OCI-LY7 (cell line): ENCODE measurements around the gene SPACA7. TPM values are rescaled to one million over a fixed set of nuclear protein-coding genes. Genes with fewer than 3 reads are reported as not detected.

ENCODE experiments used
- BruUV-seq: library from RNA; stranded (reverse); fragments of 400-500 nt; replicated peaks from 2 replicates; lab custom pipeline; 2021; lab: Mats Ljungman, UMichigan
- CTCF ChIA-PET: fragments of 300-600 bp; sonication (Branson Sonifier 250); formaldehyde crosslinking; loops from one replicate; lab custom pipeline; 2022; ENCODE audit warnings: antibody characterized with exemption; ENCODE audit not compliant: unreplicated experiment; lab: Charles Lee
- POLR2A ChIA-PET: fragments of 300-600 bp; sonication (Branson Sonifier 250); formaldehyde crosslinking; loops from one replicate; lab custom pipeline; 2022; ENCODE audit warnings: antibody characterized with exemption; lab: Charles Lee
- DNase-seq: peaks from one replicate; pipeline ENCODE4 v3.0.0-alpha.2; 2015; ENCODE audit warnings: low spot score
- H2AFZ ChIP-seq: fragments of 200-600 bp; sonication (generic), shearing (Covaris generic); 2 replicates; pipeline ENCODE4 v1.6.1; 2014; ENCODE audit warnings: mild to moderate bottlenecking, antibody characterized with exemption, low read length, moderate library complexity
- H3K27ac ChIP-seq: fragments of 200-600 bp; sonication (generic); 2 replicates; pipeline ENCODE4 v1.5.1; 2014; ENCODE audit warnings: mixed run types, low read depth, mild to moderate bottlenecking, moderate library complexity, low read length, inconsistent platforms; ENCODE audit not compliant: poor library complexity, severe bottlenecking
- H3K36me3 ChIP-seq: fragments of 200-600 bp; sonication (generic); 2 replicates; pipeline ENCODE4 v1.6.1; 2014; ENCODE audit warnings: mild to moderate bottlenecking, antibody characterized with exemption, low read length, moderate library complexity, mixed read lengths; ENCODE audit not compliant: insufficient read depth
- H3K4me1 ChIP-seq: fragments of 200-600 bp; sonication (generic); 2 replicates; pipeline ENCODE4 v1.5.1; 2014; ENCODE audit warnings: mild to moderate bottlenecking, low read length; ENCODE audit not compliant: insufficient read depth, poor library complexity, severe bottlenecking
- H3K4me2 ChIP-seq: fragments of 200-600 bp; sonication (generic); 2 replicates; pipeline ENCODE4 v1.6.1; 2014; ENCODE audit warnings: mild to moderate bottlenecking, low read length
- H3K4me3 ChIP-seq: fragments of 200-600 bp; sonication (generic); 2 replicates; pipeline ENCODE4 v1.5.1; 2014; ENCODE audit warnings: mild to moderate bottlenecking, low read depth, low read length; ENCODE audit not compliant: poor library complexity, severe bottlenecking
- H3K79me2 ChIP-seq: fragments of 200-600 bp; sonication (generic); 2 replicates; pipeline ENCODE4 v1.6.1; 2016; ENCODE audit warnings: low read depth, mild to moderate bottlenecking, low read length, moderate library complexity, mixed read lengths; ENCODE audit not compliant: insufficient read depth
- H3K9me2 ChIP-seq: fragments of 200-600 bp; sonication (generic); 2 replicates; pipeline ENCODE4 v1.6.1; 2016; ENCODE audit warnings: mild to moderate bottlenecking, low read length, mixed read lengths; ENCODE audit not compliant: insufficient read depth
- H3K9me3 ChIP-seq: fragments of 200-600 bp; sonication (generic); 2 replicates; pipeline ENCODE4 v1.6.1; 2014; ENCODE audit warnings: mild to moderate bottlenecking, mixed run types, low read length, mixed read lengths
- H4K20me1 ChIP-seq: fragments of 200-600 bp; sonication (generic); 2 replicates; pipeline ENCODE4 v1.6.1; 2014; ENCODE audit warnings: mild to moderate bottlenecking, antibody characterized with exemption, low read length, moderate library complexity, mixed read lengths; ENCODE audit not compliant: insufficient read depth
- CTCF ChIP-seq: fragments of 200-600 bp; sonication (generic); conservative IDR thresholded peaks from 2 replicates; pipeline ENCODE4 v1.5.1; 2014; ENCODE audit warnings: mild to moderate bottlenecking, antibody characterized with exemption, low read length, moderate library complexity, mixed read lengths
- EZH2phosphoT487 ChIP-seq: fragments of 200-600 bp; sonication (generic); IDR thresholded peaks from 2 replicates; pipeline ENCODE4 v1.6.1; 2018; ENCODE audit warnings: low read depth, borderline replicate concordance, mild to moderate bottlenecking, mixed run types, antibody characterized with exemption, low read length, moderate library complexity, mixed read lengths
- intact Hi-C: fragments of 100-400 bp; cut with micrococcal nuclease; formaldehyde crosslinking; loops from one replicate; pipeline ENCODE4 v1.10.0; 2022; ENCODE audit not compliant: unreplicated experiment
- total RNA-seq, 2 experiments: library from RNA; depleted of rRNA in 1 of 2; stranded (reverse); fragments of >200 nt in 1 of 2; shearing (Covaris generic) in 1 of 2; gene quantifications; 2 replicates each; pipeline ENCODE4 v1.2.3, GENCODE V29; 2014 to 2022

The SPACA7 gene
- total RNA-seq, 2 experiments from 2014 or later, result not detected

- H3K4me3 ChIP-seq, result no peak overlapping the region
- no peak for DNase-seq
- H4K20me1 ChIP-seq, result no peaks in the 10 kb centered on the region
- CTCF ChIA-PET, result no interaction called here
- H3K9me2 ChIP-seq, result no peaks in the 10 kb centered on the region
- no TSS peak for BruUV-seq
- no peaks in the 10 kb centered on the region for H3K36me3 ChIP-seq
- TF ChIP-seq CTCF (no peak), EZH2phosphoT487 (no peak)
- no peak overlapping the region for H3K27ac ChIP-seq
- intact Hi-C loops, result no loop called here
- POLR2A ChIA-PET, result interaction anchor here (0.7 kb wide), 1 partner anchor 91 kb away, joined by 3 read pairs; no protein-coding TSS in a partner anchor
- H3K4me2 ChIP-seq, result no peak overlapping the region
- H3K79me2 ChIP-seq, result no peaks in the 10 kb centered on the region
- no peak overlapping the region for H2AFZ ChIP-seq
- H3K9me3 ChIP-seq, result no peaks in the 10 kb centered on the region
- H3K4me1 ChIP-seq, result no peaks in the 10 kb centered on the region
These were observed 45.4 kb upstream of the SPACA7 start for GRCh38 chr13:112330479-112331381.

- ChIA-PET POLR2A (interaction anchor here (0.7 kb wide), 1 partner anchor 92 kb away, joined by 3 read pairs; no protein-coding TSS in a partner anchor), CTCF (no interaction called here)
- TF ChIP-seq EZH2phosphoT487 (no peak), CTCF (no peak)
- Histone ChIP-seq H3K79me2 (no peaks in the 10 kb centered on the region), H3K4me1 (no peaks in the 10 kb centered on the region), H2AFZ (no peak overlapping the region), H3K4me2 (no peak overlapping the region), H4K20me1 (no peaks in the 10 kb centered on the region), H3K9me2 (no peaks in the 10 kb centered on the region), H3K9me3 (no peaks in the 10 kb centered on the region), H3K4me3 (no peak overlapping the region), H3K27ac (no peak overlapping the region), H3K36me3 (no peaks in the 10 kb centered on the region)
- no TSS peak for BruUV-seq
- intact Hi-C loops, result no loop called here
- no peak for DNase-seq
These were observed 44.5 kb upstream of the SPACA7 start for GRCh38 chr13:112331675-112332074.

- TF ChIP-seq CTCF, result no peak
- no peak for TF ChIP-seq EZH2phosphoT487
- H2AFZ ChIP-seq, result no peak overlapping the region
- no TSS peak for BruUV-seq
- CTCF ChIA-PET, result no interaction called here
- H3K79me2 ChIP-seq, result no peaks in the 10 kb centered on the region
- no peak for DNase-seq
- intact Hi-C loops, result no loop called here
- no peaks in the 10 kb centered on the region for H3K9me2 ChIP-seq
- H3K4me2 ChIP-seq, result no peak overlapping the region
- H3K36me3 ChIP-seq, result no peaks in the 10 kb centered on the region
- POLR2A ChIA-PET, result no interaction called here
- H3K4me1 ChIP-seq, result no peaks in the 10 kb centered on the region
- no peak overlapping the region for H3K4me3 ChIP-seq
- no peaks in the 10 kb centered on the region for H3K9me3 ChIP-seq
- no peaks in the 10 kb centered on the region for H4K20me1 ChIP-seq
- H3K27ac ChIP-seq, result no peak overlapping the region
These were observed 43.4 kb upstream of the SPACA7 start for GRCh38 chr13:112332727-112333126.
